Upper lobe of right lung (tissue), 1 donor: ENCODE data around the gene DAAM1. TPM values are rescaled to one million over a fixed set of nuclear protein-coding genes. Genes with fewer than 3 reads are reported as not detected.
A peak's percentile ranks its signal among the peaks of the same experiment; 100 is the strongest.

ENCODE experiments used
- ATAC-seq: fragments of 200-7000 bp; cut with Tn5 transposase; one replicate; pipeline ENCODE4 v1.9.1; 2020; ENCODE audit warnings: mild to moderate bottlenecking, moderate library complexity
- DNase-seq: peaks from one replicate; pipeline ENCODE4 v3.0.0-alpha.2; 2020
- H3K27ac ChIP-seq: fragments of 200-600 bp; one replicate; pipeline ENCODE4 v1.8.0; 2022
- H3K27me3 ChIP-seq: fragments of 200-600 bp; one replicate; pipeline ENCODE4 v1.8.0; 2022; ENCODE audit warnings: mild to moderate bottlenecking
- H3K36me3 ChIP-seq: fragments of 200-600 bp; one replicate; pipeline ENCODE4 v1.8.0; 2022
- H3K4me1 ChIP-seq: fragments of 200-600 bp; one replicate; pipeline ENCODE4 v1.8.0; 2022
- H3K4me3 ChIP-seq: fragments of 200-600 bp; one replicate; pipeline ENCODE4 v1.8.0; 2022; ENCODE audit warnings: mild to moderate bottlenecking
- H3K9me3 ChIP-seq: fragments of 200-600 bp; one replicate; pipeline ENCODE4 v1.8.0; 2022
- CTCF ChIP-seq: fragments of 200-600 bp; IDR thresholded peaks from one replicate; pipeline ENCODE4 v1.8.0; 2022; ENCODE audit warnings: antibody characterized with exemption
- intact Hi-C: fragments of 100-400 bp; cut with DNase I; formaldehyde crosslinking; loops from one replicate; pipeline ENCODE4 v1.11.0; 2022
- total RNA-seq: library from RNA; stranded (reverse); fragmentation: NEBNext Ultra II Directional; extraction: Animal tissue kit (Norgen Biotek cat#: 25700); gene quantifications from one replicate; pipeline ENCODE4 v1.2.1, GENCODE V29; 2021
- donor health status: DM: no; HTN: yes; CAD: no; lungs with severe emphysema.

DAAM1 gene
- total RNA-seq, 1 donor from 2014 or later = 51.2 TPM

- no peaks in the 10 kb centered on the region for H3K36me3 ChIP-seq
- intact Hi-C loops = no loop called here
- no peaks in the 10 kb centered on the region for H3K27me3 ChIP-seq
- no peaks in the 10 kb centered on the region for H3K9me3 ChIP-seq
- TF ChIP-seq CTCF = no peak
- H3K27ac ChIP-seq = no peak overlapping the region
- DNase-seq (no peak), ATAC-seq (no peak)
- H3K4me3 ChIP-seq = no peak overlapping the region
- H3K4me1 ChIP-seq = no peaks in the 10 kb centered on the region
Observed at GRCh38 chr14:59281609-59282377, 93.3 kb downstream of the DAAM1 start.

DNA sequence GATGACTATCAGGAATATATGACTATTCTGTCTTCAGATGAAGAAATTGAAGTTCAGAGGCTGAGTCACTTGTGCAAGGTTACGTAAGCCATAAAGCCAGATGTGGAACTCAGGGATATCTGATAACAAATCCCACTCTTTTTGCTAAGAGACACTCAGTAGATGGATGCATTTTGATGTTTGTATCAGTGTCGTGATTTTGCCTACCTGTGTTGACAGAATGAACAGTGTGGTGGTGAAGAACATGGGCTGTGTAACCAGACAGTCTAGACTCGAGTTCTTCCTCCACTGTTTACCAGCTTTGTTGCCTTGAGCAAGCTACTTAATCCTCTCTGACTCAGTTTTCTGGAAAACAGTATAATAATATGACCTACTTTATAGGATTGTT is 93.9 kb downstream of the DAAM1 start:
- ATAC-seq (no peak), DNase-seq (no peak)
- no peak overlapping the region for H3K27ac ChIP-seq
- H3K27me3 ChIP-seq = no peaks in the 10 kb centered on the region
- H3K4me1 ChIP-seq = no peaks in the 10 kb centered on the region
- no peaks in the 10 kb centered on the region for H3K9me3 ChIP-seq
- H3K36me3 ChIP-seq = no peaks in the 10 kb centered on the region
- TF ChIP-seq CTCF = no peak
- intact Hi-C loops = no loop called here
- no peak overlapping the region for H3K4me3 ChIP-seq

DNA sequence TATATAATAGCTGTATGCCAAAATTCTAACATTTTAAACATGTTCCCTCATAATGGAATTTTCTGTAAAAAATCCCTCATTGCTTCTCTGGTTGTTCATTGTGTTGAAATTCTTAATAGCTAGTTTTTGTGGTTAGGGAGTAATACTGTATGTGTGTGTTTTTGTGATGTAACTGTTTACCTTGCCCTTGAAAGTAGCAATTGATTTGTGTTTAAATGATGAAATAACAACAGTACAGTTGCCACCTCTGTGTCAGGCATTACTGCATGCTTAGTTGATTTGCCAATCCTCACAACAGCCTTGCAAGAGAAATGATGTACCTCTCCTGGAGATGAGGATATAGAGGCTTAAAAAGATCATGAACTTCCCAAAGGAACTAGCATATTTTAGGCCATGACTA is 94.9 kb downstream of the DAAM1 start:
- Histone ChIP-seq H3K4me1 (no peaks in the 10 kb centered on the region), H3K4me3 (no peak overlapping the region), H3K27me3 (no peaks in the 10 kb centered on the region), H3K9me3 (no peaks in the 10 kb centered on the region), H3K36me3 (no peaks in the 10 kb centered on the region), H3K27ac (no peak overlapping the region)
- intact Hi-C loops = no loop called here
- no peak for TF ChIP-seq CTCF
- DNase-seq = no peak
- peak; percentile 77 for ATAC-seq

DNA sequence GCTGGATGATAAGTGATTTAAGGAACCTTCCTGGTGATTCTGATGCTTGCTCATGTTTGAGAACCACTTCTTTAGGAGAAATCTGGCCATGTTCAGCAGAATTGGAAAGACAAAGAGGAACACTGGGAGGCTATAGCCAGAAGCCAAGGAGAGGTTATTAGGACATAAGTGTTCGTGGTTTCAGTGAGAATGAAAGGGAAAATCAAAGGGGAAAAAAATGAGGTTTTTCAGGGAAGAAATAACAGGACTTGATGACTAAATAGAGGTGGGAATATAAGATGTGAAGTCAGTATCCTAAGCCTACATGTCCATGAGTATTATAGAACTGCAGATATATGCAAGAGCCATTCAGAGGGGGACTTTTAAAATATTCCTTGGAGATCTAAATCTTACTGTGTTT is 95.6 kb downstream of the DAAM1 start:
- Histone ChIP-seq H3K27me3 (no peaks in the 10 kb centered on the region), H3K4me3 (no peak overlapping the region), H3K4me1 (no peaks in the 10 kb centered on the region), H3K36me3 (no peaks in the 10 kb centered on the region), H3K9me3 (no peaks in the 10 kb centered on the region), H3K27ac (no peak overlapping the region)
- ATAC-seq (no peak), DNase-seq (no peak)
- no peak for TF ChIP-seq CTCF
- intact Hi-C loops = no loop called here

GRCh38 chr14:59292028-59292427 is 103.6 kb downstream of the DAAM1 start:
- Histone ChIP-seq H3K4me3 (no peak overlapping the region), H3K9me3 (no peaks in the 10 kb centered on the region), H3K27ac (no peak overlapping the region), H3K27me3 (no peaks in the 10 kb centered on the region), H3K36me3 (peaks cover 11% of the 10 kb centered on the region), H3K4me1 (peaks cover 11% of the 10 kb centered on the region)
- intact Hi-C loops = no loop called here
- ATAC-seq = no peak
- DNase-seq = no peak
- no peak for TF ChIP-seq CTCF
